T-helper 1 cell treated with Interleukin-12 subunit alpha and Interleukin-12 subunit beta and Interleukin-4 antibody, amounts not matched to agents 30 μg/mL and 1 μg/mL, for 36 hours (primary cell): ENCODE measurements around the gene KCTD2.
"Not testable (repeated sequence)": the region's sequence is repeated elsewhere in the genome, so short reads cannot be mapped to it uniquely, and the experiment has no call there.

ENCODE experiments used
- H3K27ac Mint-ChIP-seq: one replicate; pipeline ENCODE4 v1.8.0; 2021; ENCODE audit warnings: mild to moderate bottlenecking, mixed read lengths
- H3K27me3 Mint-ChIP-seq: one replicate; pipeline ENCODE4 v1.8.0; 2021; ENCODE audit warnings: low read depth, mixed read lengths
- H3K36me3 Mint-ChIP-seq: one replicate; pipeline ENCODE4 v1.8.0; 2021; ENCODE audit warnings: low read depth, mixed read lengths
- H3K4me1 Mint-ChIP-seq: one replicate; pipeline ENCODE4 v1.8.0; 2021; ENCODE audit warnings: low read depth, mixed read lengths
- H3K4me3 Mint-ChIP-seq: one replicate; pipeline ENCODE4 v1.8.0; 2021; ENCODE audit warnings: mild to moderate bottlenecking, moderate library complexity, mixed read lengths
- H3K9me3 Mint-ChIP-seq: one replicate; pipeline ENCODE4 v1.8.0; 2021; ENCODE audit warnings: mixed read lengths

Gene KCTD2

DNA sequence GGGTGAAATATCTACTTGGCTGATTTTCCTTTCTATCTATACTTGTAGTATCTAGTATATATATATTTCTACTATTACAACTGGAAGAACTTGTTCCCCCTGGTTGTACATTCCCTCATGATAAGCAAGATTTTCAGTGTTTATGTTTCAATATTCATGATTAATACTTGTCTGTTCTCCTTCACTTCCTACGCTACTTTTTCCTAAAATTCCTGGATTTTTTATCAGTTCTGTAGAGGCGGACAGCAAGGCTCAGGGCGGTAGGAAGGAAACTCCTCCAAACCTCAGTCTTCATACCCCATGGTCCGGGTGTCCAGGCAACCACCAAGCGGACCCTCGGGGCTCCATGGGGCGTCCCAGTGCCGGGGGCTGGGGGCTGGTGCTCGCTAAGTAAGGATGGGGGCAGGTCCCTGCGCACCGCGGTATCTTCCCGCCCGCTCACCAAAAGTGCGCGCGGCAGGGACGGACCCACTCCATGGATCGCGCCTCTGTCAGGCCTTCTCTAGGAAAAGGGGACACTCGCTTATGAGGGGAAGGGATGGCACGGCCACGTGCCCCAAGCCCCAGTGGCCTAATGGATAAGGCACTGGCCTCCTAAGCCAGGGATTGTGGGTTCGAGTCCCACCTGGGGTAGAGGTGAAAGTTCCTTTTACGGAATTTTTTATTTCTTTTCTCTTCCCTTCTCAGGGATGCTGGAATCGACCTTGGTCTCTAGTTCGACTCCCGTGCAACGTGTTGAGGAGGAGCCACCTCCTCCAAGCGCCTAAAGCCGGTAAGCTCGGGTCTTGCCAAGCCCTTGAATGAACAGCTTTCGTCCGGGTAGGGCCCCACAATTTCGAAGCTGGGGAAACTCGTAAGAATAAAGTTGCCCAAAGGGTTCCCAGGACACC is 13.4 kb upstream of the KCTD2 start:
- Mint-ChIP-seq H3K4me3 (peak overlapping the region; percentile 93), H3K9me3 (peaks cover 4% of the 10 kb centered on the region), H3K27me3 (peaks cover 7% of the 10 kb centered on the region), H3K4me1 (peaks cover 41% of the 10 kb centered on the region), H3K27ac (peak overlapping the region; percentile 84), H3K36me3 (peaks cover 3% of the 10 kb centered on the region)

- peaks cover 7% of the 10 kb centered on the region for H3K27me3 Mint-ChIP-seq
- H3K4me1 Mint-ChIP-seq = peaks cover 43% of the 10 kb centered on the region
- peaks cover 4% of the 10 kb centered on the region for H3K9me3 Mint-ChIP-seq
- H3K4me3 Mint-ChIP-seq = peak overlapping the region; percentile 93
- H3K27ac Mint-ChIP-seq = peak overlapping the region; percentile 84
- peaks cover 5% of the 10 kb centered on the region for H3K36me3 Mint-ChIP-seq
Observed at GRCh38 chr17:75034236-75034908, 12.7 kb upstream of the KCTD2 start.

DNA sequence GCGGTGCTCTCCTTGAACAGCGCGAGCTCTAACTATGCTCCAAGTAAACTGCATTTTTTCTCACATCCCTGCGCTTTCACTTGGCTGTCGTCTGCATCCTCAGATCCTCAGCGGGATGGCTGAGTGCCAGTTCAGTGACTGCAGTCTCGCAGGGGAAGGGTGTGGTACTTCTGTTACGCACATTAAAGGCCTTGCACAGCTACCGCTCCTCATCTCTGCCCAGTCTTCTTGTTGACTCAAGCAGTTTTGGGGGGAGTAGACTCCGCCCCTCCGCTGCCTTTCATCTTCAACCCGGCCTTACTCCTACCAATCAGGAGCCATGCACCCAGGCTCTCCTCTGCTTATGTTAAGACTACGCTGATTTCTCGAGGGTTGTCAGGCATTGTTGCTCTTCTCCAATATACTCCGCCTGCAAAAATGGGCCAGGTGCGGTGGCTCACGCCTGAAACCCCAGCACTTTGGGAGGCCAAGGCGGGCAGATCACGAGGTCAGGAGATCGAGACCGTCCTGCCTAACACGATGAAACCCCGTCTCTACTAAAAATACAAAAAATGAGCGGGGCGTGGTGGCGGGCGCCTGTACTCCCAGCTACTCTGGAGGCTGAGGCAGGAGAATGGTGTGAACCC is 10.3 kb upstream of the KCTD2 start:
- Mint-ChIP-seq H3K27me3 (peaks cover 7% of the 10 kb centered on the region), H3K27ac (peak overlapping the region; percentile 92), H3K9me3 (no peaks in the 10 kb centered on the region), H3K4me1 (peaks cover 44% of the 10 kb centered on the region), H3K36me3 (peaks cover 16% of the 10 kb centered on the region), H3K4me3 (peak overlapping the region; percentile 70)

- Mint-ChIP-seq H3K4me3 (no peak overlapping the region), H3K4me1 (peaks cover 27% of the 10 kb centered on the region), H3K9me3 (no peaks in the 10 kb centered on the region), H3K27ac (no peak overlapping the region), H3K27me3 (peaks cover 3% of the 10 kb centered on the region), H3K36me3 (peaks cover 20% of the 10 kb centered on the region)
Observed at GRCh38 chr17:75039238-75039637, 7.8 kb upstream of the KCTD2 start.

- peaks cover 17% of the 10 kb centered on the region for H3K36me3 Mint-ChIP-seq
- H3K27me3 Mint-ChIP-seq = no peaks in the 10 kb centered on the region
- H3K4me3 Mint-ChIP-seq = no peak overlapping the region
- H3K27ac Mint-ChIP-seq = no peak overlapping the region
- no peaks in the 10 kb centered on the region for H3K9me3 Mint-ChIP-seq
- peaks cover 20% of the 10 kb centered on the region for H3K4me1 Mint-ChIP-seq
Observed at GRCh38 chr17:75041656-75042280, 5.3 kb upstream of the KCTD2 start.

DNA sequence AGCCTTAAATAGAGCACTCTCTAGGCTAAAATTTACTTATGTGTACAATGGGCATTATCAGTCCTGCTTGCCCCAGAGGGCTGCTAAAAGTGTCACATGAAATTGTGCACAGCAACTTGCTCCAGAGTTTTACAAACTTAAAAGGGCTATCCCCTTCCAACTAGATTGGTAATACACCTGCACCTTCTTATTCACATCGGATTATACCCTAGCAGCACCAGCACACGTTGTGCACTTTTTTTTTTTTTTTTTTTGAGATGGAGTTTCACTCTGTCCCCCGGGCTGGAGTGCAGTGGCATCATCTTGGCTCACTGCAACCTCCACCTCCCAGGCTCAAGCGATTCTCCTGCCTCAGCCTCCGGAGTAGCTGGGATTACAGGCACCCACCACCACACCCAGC is 3.2 kb upstream of the KCTD2 start:
- H3K4me3 Mint-ChIP-seq, H3K27ac Mint-ChIP-seq, H3K27me3 Mint-ChIP-seq, H3K9me3 Mint-ChIP-seq: not testable (repeated sequence)
- peaks cover 17% of the 10 kb centered on the region for H3K36me3 Mint-ChIP-seq
- H3K4me1 Mint-ChIP-seq = peaks cover 26% of the 10 kb centered on the region

- no peaks in the 10 kb centered on the region for H3K27me3 Mint-ChIP-seq
- H3K36me3 Mint-ChIP-seq = peaks cover 16% of the 10 kb centered on the region
- no peaks in the 10 kb centered on the region for H3K9me3 Mint-ChIP-seq
- H3K27ac Mint-ChIP-seq = no peak overlapping the region
- peaks cover 27% of the 10 kb centered on the region for H3K4me1 Mint-ChIP-seq
- H3K4me3 Mint-ChIP-seq = peak overlapping the region; percentile 67
Observed at GRCh38 chr17:75044716-75045115, 2.3 kb upstream of the KCTD2 start.

- H3K4me3 Mint-ChIP-seq = peak overlapping the region; percentile 95
Observed at GRCh38 chr17:75045946-75046406, 1.0 kb upstream of the KCTD2 start.

GRCh38 chr17:75047398-75048098 is 523 bp downstream of the KCTD2 start:
- Mint-ChIP-seq H3K36me3 (peaks cover 12% of the 10 kb centered on the region), H3K4me1 (peaks cover 26% of the 10 kb centered on the region), H3K27me3 (no peaks in the 10 kb centered on the region), H3K9me3 (no peaks in the 10 kb centered on the region), H3K27ac (peak overlapping the region; percentile 97), H3K4me3 (peak overlapping the region; percentile 99)

More at GRCh38 chr17:75045946-75046406, 1.0 kb upstream of the KCTD2 start:
- not testable (repeated sequence) for H3K36me3 Mint-ChIP-seq, H3K9me3 Mint-ChIP-seq, H3K27me3 Mint-ChIP-seq
- H3K4me1 Mint-ChIP-seq = peaks cover 26% of the 10 kb centered on the region
- H3K27ac Mint-ChIP-seq = peak overlapping the region; percentile 92

- no peaks in the 10 kb centered on the region for H3K9me3 Mint-ChIP-seq
- peaks cover 16% of the 10 kb centered on the region for H3K36me3 Mint-ChIP-seq
- peak overlapping the region; percentile 14 for H3K27ac Mint-ChIP-seq
- peak overlapping the region; percentile 99 for H3K4me3 Mint-ChIP-seq
- H3K4me1 Mint-ChIP-seq = peaks cover 26% of the 10 kb centered on the region
- no peaks in the 10 kb centered on the region for H3K27me3 Mint-ChIP-seq
Observed at GRCh38 chr17:75048249-75048878, 1.3 kb downstream of the KCTD2 start.

- no peaks in the 10 kb centered on the region for H3K27me3 Mint-ChIP-seq
- H3K36me3 Mint-ChIP-seq = peaks cover 20% of the 10 kb centered on the region
- peak overlapping the region; percentile 99 for H3K4me3 Mint-ChIP-seq
- no peak overlapping the region for H3K27ac Mint-ChIP-seq
- H3K9me3 Mint-ChIP-seq = no peaks in the 10 kb centered on the region
- peaks cover 26% of the 10 kb centered on the region for H3K4me1 Mint-ChIP-seq
Observed at GRCh38 chr17:75049057-75049456, 2.0 kb downstream of the KCTD2 start.

- H3K4me1 Mint-ChIP-seq = peaks cover 23% of the 10 kb centered on the region
- no peaks in the 10 kb centered on the region for H3K9me3 Mint-ChIP-seq
- no peak overlapping the region for H3K27ac Mint-ChIP-seq
- no peaks in the 10 kb centered on the region for H3K27me3 Mint-ChIP-seq
- peaks cover 21% of the 10 kb centered on the region for H3K36me3 Mint-ChIP-seq
- no peak overlapping the region for H3K4me3 Mint-ChIP-seq
Observed at GRCh38 chr17:75049706-75050105, 2.7 kb downstream of the KCTD2 start.

DNA sequence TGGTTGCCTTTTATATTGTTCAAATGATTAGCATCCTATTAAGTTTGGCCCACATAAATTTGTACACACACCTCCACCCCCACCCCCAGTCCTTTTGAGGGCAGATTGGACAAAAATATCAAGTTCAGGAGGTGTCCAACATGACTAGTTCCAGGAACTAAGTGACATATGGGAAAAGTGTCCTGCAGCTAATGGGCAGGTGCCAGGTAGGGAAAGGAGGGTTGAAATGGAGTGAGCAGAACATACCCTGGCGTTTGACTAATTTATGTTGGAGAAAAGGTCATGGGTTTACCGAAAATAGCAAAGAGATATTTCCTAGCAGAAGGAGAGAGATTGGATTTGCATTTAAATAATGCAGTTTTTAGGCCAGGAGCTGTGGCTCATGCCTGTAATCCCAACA is 4.9 kb downstream of the KCTD2 start:
- Mint-ChIP-seq H3K27ac (no peak overlapping the region), H3K4me1 (peaks cover 20% of the 10 kb centered on the region), H3K36me3 (peaks cover 29% of the 10 kb centered on the region), H3K4me3 (no peak overlapping the region), H3K27me3 (no peaks in the 10 kb centered on the region), H3K9me3 (no peaks in the 10 kb centered on the region)
